Thyroid gland (tissue), 4 donors: ENCODE data around the gene NAA30.

Experiments
- CTCF ChIP-seq, 6 experiments: fragments of 200-600 bp in 3 of 6; fragments of 450-650 bp in 3 of 6; sonication (generic) in 3 of 6; IDR thresholded peaks; one replicate each; pipeline ENCODE4 v1.5.1; 2016 to 2019; ENCODE audit warnings: antibody characterized with exemption in 6 of 6, mild to moderate bottlenecking in 2 of 6, inconsistent platforms in 1 of 6, moderate library complexity in 1 of 6
- POLR2A ChIP-seq, 2 donors: fragments of 450-650 bp; IDR thresholded peaks; one replicate each; pipeline ENCODE4 v1.6.1; 2017; ENCODE audit warnings: antibody characterized with exemption in 2 of 2, mild to moderate bottlenecking in 2 of 2, moderate library complexity in 1 of 2

DNA sequence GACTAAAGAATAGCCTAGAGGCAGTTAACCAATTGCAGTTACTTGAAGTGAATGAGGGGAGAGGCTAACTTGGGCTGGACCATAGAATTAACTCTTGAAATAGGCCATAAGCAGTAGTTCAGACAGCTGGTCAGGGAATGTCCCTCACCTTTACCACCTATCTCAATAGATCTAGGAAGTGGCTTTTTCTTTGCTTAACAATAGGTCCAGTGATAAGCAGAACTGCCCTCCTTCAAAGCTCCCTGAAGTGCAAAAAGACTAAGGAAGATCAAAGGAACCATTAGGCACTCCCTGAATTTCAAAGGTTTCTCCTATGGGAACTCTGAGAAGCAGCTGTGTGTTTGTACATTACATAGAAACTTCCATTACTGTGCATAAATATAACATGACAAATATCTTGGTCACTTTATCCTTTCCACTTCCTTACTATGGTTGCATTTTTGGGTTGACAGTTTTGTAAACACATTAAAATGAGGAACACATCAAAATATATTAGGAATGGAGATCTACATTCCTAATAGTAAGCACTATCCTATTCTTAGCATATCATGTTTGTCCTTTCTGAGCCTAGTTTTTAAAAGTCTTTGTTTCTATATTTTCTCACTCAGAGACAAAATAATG is 7.2 kb upstream of the NAA30 start:
- no peak for TF ChIP-seq CTCF (IDR thresholded peaks at IDR 0.05)
- TF ChIP-seq POLR2A (IDR thresholded peaks at IDR 0.05) = no peak
